GM18873 (cell line): ENCODE results near the gene INMT.

Experiments used
- ATAC-seq: cut with Tn5 transposase; IDR thresholded peaks from one replicate; pipeline ENCODE4 v1.9.1; 2021; ENCODE audit warnings: mild to moderate bottlenecking, moderate library complexity, moderate number of reproducible peaks; ENCODE audit not compliant: unreplicated experiment, low FRiP score

Gene INMT

GRCh38 chr7:30805081-30805691, 53.3 kb downstream of the INMT start:
- ATAC-seq, result no peak

GRCh38 chr7:30805931-30806330, 54.0 kb downstream of the INMT start:
- no peak for ATAC-seq
